Measurements from ENCODE around the gene PAK3.

The PAK3 gene

GRCh38 chrX:111086591-111087006 is 9.4 kb upstream of the PAK3 start:
- TF ChIP-seq EP300 (IDR thresholded peaks at IDR 0.05; ENCODE audit: borderline replicate concordance) (no peak), FOXM1 (IDR thresholded peaks at IDR 0.05; ENCODE audit: borderline replicate concordance, low read depth) (no peak), CEBPB (IDR thresholded peaks at IDR 0.05) (no peak)

- TF ChIP-seq CREB1 (IDR thresholded peaks at IDR 0.05; ENCODE audit: low read depth): no peak
- TF ChIP-seq RAD21 (IDR thresholded peaks at IDR 0.05; ENCODE audit: low read depth): no peak
- no peak for TF ChIP-seq CEBPB (IDR thresholded peaks at IDR 0.05)
- no peak for TF ChIP-seq FOXM1 (IDR thresholded peaks at IDR 0.05; ENCODE audit: borderline replicate concordance, low read depth)
- no peak for TF ChIP-seq EGR1 (IDR thresholded peaks at IDR 0.05)
- no peak for TF ChIP-seq MAX (IDR thresholded peaks at IDR 0.05)
- no peak for TF ChIP-seq ZBTB7A (IDR thresholded peaks at IDR 0.05; ENCODE audit: low read depth)
These were observed 7.4 kb upstream of the PAK3 start for GRCh38 chrX:111088628-111089027.

- no peak for TF ChIP-seq MAX (IDR thresholded peaks at IDR 0.05)
- no peak for TF ChIP-seq CEBPB (IDR thresholded peaks at IDR 0.05)
- TF ChIP-seq CREB1 (IDR thresholded peaks at IDR 0.05; ENCODE audit: low read depth): no peak
- no peak for TF ChIP-seq NFIC (IDR thresholded peaks at IDR 0.05)
- TF ChIP-seq EGR1 (IDR thresholded peaks at IDR 0.05): no peak
- no peak for TF ChIP-seq TAF1 (IDR thresholded peaks at IDR 0.05; ENCODE audit: low read depth)
- TF ChIP-seq EP300 (IDR thresholded peaks at IDR 0.05; ENCODE audit: borderline replicate concordance): no peak
- no peak for TF ChIP-seq YY1 (IDR thresholded peaks at IDR 0.05; ENCODE audit: low read depth)
- no peak for TF ChIP-seq TCF12 (IDR thresholded peaks at IDR 0.05; ENCODE audit: low read depth)
- TF ChIP-seq FOXM1 (IDR thresholded peaks at IDR 0.05; ENCODE audit: borderline replicate concordance, low read depth): no peak
- no peak for TF ChIP-seq TEAD4 (IDR thresholded peaks at IDR 0.05)
- no peak for TF ChIP-seq USF1 (IDR thresholded peaks at IDR 0.05)
- no peak for TF ChIP-seq ZBTB7A (IDR thresholded peaks at IDR 0.05; ENCODE audit: low read depth)
These were observed 5.5 kb upstream of the PAK3 start for GRCh38 chrX:111090458-111090857.

- 0 out of 2 replicates have a peak, but pooled peaks have one; percentile 25 for TF ChIP-seq NFIC (IDR thresholded peaks at IDR 0.05)
- TF ChIP-seq REST (IDR thresholded peaks at IDR 0.05; ENCODE audit: low read depth): no peak
These were observed 2.9 kb downstream of the PAK3 start for GRCh38 chrX:111098874-111099273.

- TF ChIP-seq NFIC (IDR thresholded peaks at IDR 0.05): no peak
- TF ChIP-seq RAD21 (IDR thresholded peaks at IDR 0.05; ENCODE audit: low read depth): peak; percentile 38
These were observed 4.2 kb downstream of the PAK3 start for GRCh38 chrX:111100191-111100590.

- TF ChIP-seq CEBPB (IDR thresholded peaks at IDR 0.05): no peak
- no peak for TF ChIP-seq EGR1 (IDR thresholded peaks at IDR 0.05)
- TF ChIP-seq TCF12 (IDR thresholded peaks at IDR 0.05; ENCODE audit: low read depth): no peak
- TF ChIP-seq RAD21 (IDR thresholded peaks at IDR 0.05; ENCODE audit: low read depth): no peak
- no peak for TF ChIP-seq CREB1 (IDR thresholded peaks at IDR 0.05; ENCODE audit: low read depth)
- no peak for TF ChIP-seq MAX (IDR thresholded peaks at IDR 0.05)
- no peak for TF ChIP-seq ZBTB7A (IDR thresholded peaks at IDR 0.05; ENCODE audit: low read depth)
- no peak for TF ChIP-seq TEAD4 (IDR thresholded peaks at IDR 0.05)
- no peak for TF ChIP-seq EP300 (IDR thresholded peaks at IDR 0.05; ENCODE audit: borderline replicate concordance)
- TF ChIP-seq FOXM1 (IDR thresholded peaks at IDR 0.05; ENCODE audit: borderline replicate concordance, low read depth): no peak
- TF ChIP-seq REST (IDR thresholded peaks at IDR 0.05; ENCODE audit: low read depth): no peak
- TF ChIP-seq YY1 (IDR thresholded peaks at IDR 0.05; ENCODE audit: low read depth): no peak
- no peak for TF ChIP-seq NFIC (IDR thresholded peaks at IDR 0.05)
- no peak for TF ChIP-seq TAF1 (IDR thresholded peaks at IDR 0.05; ENCODE audit: low read depth)
- no peak for TF ChIP-seq USF1 (IDR thresholded peaks at IDR 0.05)
These were observed 5.6 kb downstream of the PAK3 start for GRCh38 chrX:111101580-111101979.

GRCh38 chrX:111102636-111103035 is 6.6 kb downstream of the PAK3 start:
- no peak for TF ChIP-seq NFIC (IDR thresholded peaks at IDR 0.05)
